8988T (cell line): ENCODE results near the gene ADAD1.

Source experiments
- DNase-seq: peaks from one replicate; pipeline ENCODE4 v3.0.0; 2011

The ADAD1 gene

GRCh38 chr4:122456231-122457116 is 77.7 kb downstream of the ADAD1 start, which contains the start of gene IL2:
IL2 (minus strand) TSS chr4:122456725; CDS start chr4:122456440, 285 bp downstream.
- no peak for DNase-seq

GRCh38 chr4:122458625-122459024 is 79.8 kb downstream of the ADAD1 start:
- no peak for DNase-seq

- no peak for DNase-seq
These were observed 90.6 kb downstream of the ADAD1 start for GRCh38 chr4:122469457-122469856.

GRCh38 chr4:122475233-122475632 is 96.4 kb downstream of the ADAD1 start:
- DNase-seq = no peak

GRCh38 chr4:122476126-122476525 is 97.3 kb downstream of the ADAD1 start:
- no peak for DNase-seq

GRCh38 chr4:122476745-122477144 is 97.9 kb downstream of the ADAD1 start:
- no peak for DNase-seq
